Fibroblast of lung (primary cell): ENCODE data around the gene ARHGEF4. TPM values are rescaled to one million over a fixed set of nuclear protein-coding genes. Genes with fewer than 3 reads are reported as not detected.

Experiments used
- DNase-seq, 2 donors: peaks; one replicate each; pipeline versions ENCODE4 v3.0.0 to v3.0.0-alpha.2; 2010; ENCODE audit warnings: low read depth in 2 of 2
- H2AFZ ChIP-seq: 2 replicates; pipeline ENCODE4 v1.5.1; 2012; ENCODE audit warnings: low read length, control low read depth, inconsistent platforms
- H3K27ac ChIP-seq: 2 replicates; pipeline ENCODE4 v1.5.1; 2011; ENCODE audit warnings: low read length, control low read depth; ENCODE audit not compliant: insufficient read depth
- H3K27me3 ChIP-seq: 2 replicates; pipeline ENCODE4 v1.5.1; 2011; ENCODE audit warnings: mild to moderate bottlenecking, low read length; ENCODE audit not compliant: control insufficient read depth, insufficient read depth
- H3K36me3 ChIP-seq: 2 replicates; pipeline ENCODE4 v1.5.1; 2011; ENCODE audit warnings: low read length; ENCODE audit not compliant: control insufficient read depth, insufficient read depth
- H3K4me1 ChIP-seq: 2 replicates; pipeline ENCODE4 v1.5.1; 2011; ENCODE audit warnings: low read length; ENCODE audit not compliant: control insufficient read depth, insufficient read depth; ENCODE audit errors: extremely low read depth
- H3K4me2 ChIP-seq: 2 replicates; pipeline ENCODE4 v1.5.1; 2011; ENCODE audit warnings: low read length, control low read depth; ENCODE audit not compliant: insufficient read depth; ENCODE audit errors: extremely low read depth
- H3K4me3 ChIP-seq, 4 experiments: fragments of 200-600 bp in 1 of 4; sonication (generic) in 1 of 4; replicated peaks in 1 of 4; 2 replicates each; pipeline ENCODE4 v1.5.1; 2011 to 2016; ENCODE audit warnings: low read length in 4 of 4, low read depth in 3 of 4, mild to moderate bottlenecking in 3 of 4, control low read depth in 2 of 4, inconsistent platforms in 1 of 4, mixed read lengths in 1 of 4; ENCODE audit not compliant: insufficient read depth in 1 of 4; ENCODE audit errors: control extremely low read depth in 1 of 4
- H3K79me2 ChIP-seq: 2 replicates; pipeline ENCODE4 v1.5.1; 2012; ENCODE audit warnings: mild to moderate bottlenecking, low read length, inconsistent platforms; ENCODE audit not compliant: control insufficient read depth, insufficient read depth
- H3K9ac ChIP-seq: 2 replicates; pipeline ENCODE4 v1.5.1; 2011; ENCODE audit warnings: mild to moderate bottlenecking, low read length, control low read depth; ENCODE audit not compliant: insufficient read depth
- H3K9me3 ChIP-seq: 2 replicates; pipeline ENCODE4 v1.5.1; 2012; ENCODE audit warnings: low read depth, low read length; ENCODE audit not compliant: control insufficient read depth, insufficient read depth
- H4K20me1 ChIP-seq: 2 replicates; pipeline ENCODE4 v1.5.1; 2011; ENCODE audit warnings: low read length; ENCODE audit not compliant: control insufficient read depth, insufficient read depth; ENCODE audit errors: extremely low read depth
- EZH2 ChIP-seq: IDR thresholded peaks from 2 replicates; pipeline ENCODE4 v1.5.1; 2012; ENCODE audit warnings: low read length, control low read depth, mild to moderate bottlenecking; ENCODE audit errors: missing control alignments
- polyA plus RNA-seq, 2 donors: library from polyadenylated mRNA; depleted of rRNA in 1 of 2; stranded (reverse) in 1 of 2; unstranded in 1 of 2; fragments of >200 nt; gene quantifications; 2 replicates each; pipeline ENCODE4 v1.2.1, GENCODE V29; 2011 to 2012; ENCODE audit warnings: missing spikeins in 1 of 2
- total RNA-seq: library from RNA; depleted of rRNA; stranded (reverse); fragments of >200 nt; gene quantifications from 2 replicates; pipeline ENCODE4 v1.2.1, GENCODE V29; 2014
- TF ChIP-seq, protein P1 (sequence below), 2 donors: IDR thresholded peaks in 1 of 2; conservative IDR thresholded peaks in 1 of 2; 1 replicate in 1 of 2; 2 replicates in 1 of 2; pipeline ENCODE4 v1.5.1; 2011 to 2012; ENCODE audit warnings: low read length in 2 of 2, control low read depth in 1 of 2, inconsistent platforms in 1 of 2, low read depth in 1 of 2, mild to moderate bottlenecking in 1 of 2

The ARHGEF4 gene
- total and polyA plus RNA-seq, 2 donors (not counting 1 experiment from before 2014, with no cell fraction given), result 0.05 to 0.83 TPM

DNA sequence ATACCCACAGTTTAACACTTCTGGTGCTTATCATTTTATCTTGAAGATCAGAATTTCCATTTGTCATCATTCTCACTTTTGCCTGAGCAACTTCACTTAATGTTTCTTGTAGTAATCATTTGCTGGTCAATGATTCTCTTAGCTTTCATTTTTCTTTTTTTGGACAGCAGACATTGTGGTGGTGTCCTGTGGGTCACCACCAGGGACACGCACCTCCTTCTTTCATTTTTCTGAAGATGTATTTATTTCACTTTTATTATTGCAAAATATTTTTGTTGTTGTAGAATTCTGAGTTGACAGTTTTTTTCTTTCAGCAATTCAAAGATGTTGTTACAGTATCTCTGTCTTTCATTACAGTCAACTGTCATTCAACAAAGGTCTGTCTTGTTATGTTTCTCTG lies 172.3 kb downstream of the ARHGEF4 start:
- Histone ChIP-seq H3K4me3 (no peak overlapping the region), H2AFZ (no peak overlapping the region), H3K9me3 (no peaks in the 10 kb centered on the region), H3K4me1 (no peaks in the 10 kb centered on the region), H3K36me3 (no peaks in the 10 kb centered on the region), H3K79me2 (no peaks in the 10 kb centered on the region), H3K4me2 (no peak overlapping the region), H4K20me1 (no peaks in the 10 kb centered on the region), H3K27me3 (peaks cover 6% of the 10 kb centered on the region), H3K27ac (no peak overlapping the region), H3K9ac (no peak overlapping the region)
- DNase-seq, result no peak
- no peak for TF ChIP-seq EZH2
- TF ChIP-seq, protein P1, sequence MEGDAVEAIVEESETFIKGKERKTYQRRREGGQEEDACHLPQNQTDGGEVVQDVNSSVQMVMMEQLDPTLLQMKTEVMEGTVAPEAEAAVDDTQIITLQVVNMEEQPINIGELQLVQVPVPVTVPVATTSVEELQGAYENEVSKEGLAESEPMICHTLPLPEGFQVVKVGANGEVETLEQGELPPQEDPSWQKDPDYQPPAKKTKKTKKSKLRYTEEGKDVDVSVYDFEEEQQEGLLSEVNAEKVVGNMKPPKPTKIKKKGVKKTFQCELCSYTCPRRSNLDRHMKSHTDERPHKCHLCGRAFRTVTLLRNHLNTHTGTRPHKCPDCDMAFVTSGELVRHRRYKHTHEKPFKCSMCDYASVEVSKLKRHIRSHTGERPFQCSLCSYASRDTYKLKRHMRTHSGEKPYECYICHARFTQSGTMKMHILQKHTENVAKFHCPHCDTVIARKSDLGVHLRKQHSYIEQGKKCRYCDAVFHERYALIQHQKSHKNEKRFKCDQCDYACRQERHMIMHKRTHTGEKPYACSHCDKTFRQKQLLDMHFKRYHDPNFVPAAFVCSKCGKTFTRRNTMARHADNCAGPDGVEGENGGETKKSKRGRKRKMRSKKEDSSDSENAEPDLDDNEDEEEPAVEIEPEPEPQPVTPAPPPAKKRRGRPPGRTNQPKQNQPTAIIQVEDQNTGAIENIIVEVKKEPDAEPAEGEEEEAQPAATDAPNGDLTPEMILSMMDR (conservative IDR thresholded peaks at IDR 0.05 in 1 of 2, IDR thresholded peaks at IDR 0.05 in 1 of 2; ENCODE audit: low read depth in 1 of 2, low read length in 2 of 2), result no peak

DNA sequence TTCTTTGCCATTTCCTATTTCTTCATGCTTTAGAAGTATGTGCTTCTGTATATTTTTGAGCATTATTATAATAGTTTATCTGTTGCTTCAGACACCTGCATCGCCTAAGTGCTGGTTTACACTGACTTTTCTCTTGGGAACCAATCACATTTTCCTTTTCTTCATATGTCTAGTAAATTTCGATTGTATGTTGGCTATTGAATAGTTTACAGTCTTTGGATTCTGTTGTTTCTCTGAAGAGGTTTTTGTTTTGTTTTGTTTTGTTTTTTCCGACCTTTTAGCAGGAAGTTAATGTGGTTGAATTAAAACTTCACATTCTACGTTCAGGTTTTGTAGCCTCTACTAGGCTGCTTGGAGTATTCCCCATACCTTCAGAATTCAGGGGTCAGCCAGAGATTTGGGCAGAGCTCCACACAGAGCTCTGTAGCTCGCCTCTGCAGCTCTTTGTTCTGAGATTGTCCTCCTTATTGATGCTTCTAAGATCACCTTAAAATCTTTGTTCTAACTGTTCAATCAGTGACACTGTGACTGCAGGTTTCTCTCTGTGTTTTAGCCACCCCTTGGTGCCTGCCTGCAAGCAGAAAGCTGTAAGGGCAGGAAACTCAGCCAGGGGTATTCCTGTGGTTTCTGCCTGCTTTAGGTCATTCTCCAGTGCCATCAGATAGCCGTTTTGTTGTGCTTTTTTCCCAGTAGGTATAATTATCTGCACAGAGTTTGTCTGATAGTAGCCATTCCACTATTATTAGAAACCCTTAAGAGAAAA lies 173.2 kb downstream of the ARHGEF4 start:
- no peaks in the 10 kb centered on the region for H3K4me1 ChIP-seq
- H3K4me2 ChIP-seq, result no peak overlapping the region
- TF ChIP-seq, protein P1 (conservative IDR thresholded peaks at IDR 0.05 in 1 of 2, IDR thresholded peaks at IDR 0.05 in 1 of 2; ENCODE audit: low read depth in 1 of 2, low read length in 2 of 2), result no peak
- no peak for TF ChIP-seq EZH2

DNA sequence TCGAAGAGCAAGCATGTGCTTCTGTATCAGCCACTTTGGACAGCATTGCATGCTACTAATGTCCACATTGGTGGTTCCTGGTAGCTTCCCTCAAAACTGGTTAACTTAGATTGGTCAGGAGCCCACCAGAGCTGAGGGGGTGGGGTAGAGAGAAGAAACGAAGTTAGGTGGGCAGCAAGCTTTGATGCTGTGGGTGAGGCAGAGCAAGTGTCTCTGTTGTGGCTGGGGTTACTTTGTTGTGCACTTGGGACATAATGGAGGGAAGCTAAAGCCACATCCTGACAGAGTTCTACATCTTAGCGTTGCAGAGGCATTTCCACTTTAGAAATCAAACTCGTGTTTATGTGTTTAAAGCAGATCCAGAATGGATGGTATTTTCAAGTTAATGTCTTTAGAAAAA lies 173.9 kb downstream of the ARHGEF4 start:
- H3K36me3 ChIP-seq, result no peaks in the 10 kb centered on the region
- TF ChIP-seq, protein P1 (conservative IDR thresholded peaks at IDR 0.05 in 1 of 2, IDR thresholded peaks at IDR 0.05 in 1 of 2; ENCODE audit: low read depth in 1 of 2, low read length in 2 of 2), result no peak
- no peak for TF ChIP-seq EZH2
- no peaks in the 10 kb centered on the region for H3K4me1 ChIP-seq
- H2AFZ ChIP-seq, result no peak overlapping the region
- no peak overlapping the region for H3K4me2 ChIP-seq
- H3K9me3 ChIP-seq, result no peaks in the 10 kb centered on the region
- H3K9ac ChIP-seq, result no peak overlapping the region
- no peaks in the 10 kb centered on the region for H4K20me1 ChIP-seq
- DNase-seq, result no peak
- H3K4me3 ChIP-seq, result no peak overlapping the region
- H3K79me2 ChIP-seq, result no peaks in the 10 kb centered on the region
- H3K27ac ChIP-seq, result no peak overlapping the region
- peaks cover 6% of the 10 kb centered on the region for H3K27me3 ChIP-seq

More for the DNA sequence above, 173.2 kb downstream of the ARHGEF4 start:
- H3K4me3 ChIP-seq, result no peak overlapping the region
- no peaks in the 10 kb centered on the region for H3K79me2 ChIP-seq
- H2AFZ ChIP-seq, result no peak overlapping the region
- no peak overlapping the region for H3K27ac ChIP-seq
- DNase-seq, result no peak
- H4K20me1 ChIP-seq, result no peaks in the 10 kb centered on the region
- H3K9ac ChIP-seq, result no peak overlapping the region
- H3K36me3 ChIP-seq, result no peaks in the 10 kb centered on the region
- peaks cover 6% of the 10 kb centered on the region for H3K27me3 ChIP-seq
- no peaks in the 10 kb centered on the region for H3K9me3 ChIP-seq
